ENCODE data around the gene AK8.

The AK8 gene

DNA sequence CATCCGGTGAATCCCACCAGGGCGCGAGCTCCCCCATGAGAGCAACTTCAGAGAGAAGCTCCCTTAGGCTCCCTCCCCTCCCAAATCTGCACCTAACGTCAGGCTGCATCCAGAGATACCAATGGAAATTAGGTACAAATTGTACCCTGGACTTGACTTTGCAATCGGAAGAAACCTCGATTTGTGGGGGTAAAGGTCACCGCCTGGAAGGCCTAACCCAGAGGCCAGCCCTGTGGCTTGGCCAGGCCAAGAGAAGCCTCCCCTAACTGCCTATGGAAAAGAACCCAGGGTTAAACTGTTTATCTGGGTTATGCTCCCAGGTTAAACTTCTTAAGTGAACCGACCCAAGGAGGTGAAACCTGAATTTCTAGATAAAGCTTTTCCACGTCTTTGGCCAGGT lies 127.4 kb downstream of the AK8 start:
- Mint-ChIP-seq H3K27ac (no peak overlapping the region), H3K9me3 (no peaks in the 10 kb centered on the region), H3K27me3 (peaks cover 9% of the 10 kb centered on the region), H3K36me3 (no peaks in the 10 kb centered on the region), H3K4me1 (no peaks in the 10 kb centered on the region), H3K4me3 (no peak overlapping the region)
- no peak for ATAC-seq

GRCh38 chr9:132749306-132749705 lies 128.8 kb downstream of the AK8 start:
- Mint-ChIP-seq H3K9me3 (no peaks in the 10 kb centered on the region), H3K4me3 (no peak overlapping the region), H3K36me3 (no peaks in the 10 kb centered on the region), H3K27me3 (peaks cover 21% of the 10 kb centered on the region), H3K4me1 (peaks cover 5% of the 10 kb centered on the region), H3K27ac (no peak overlapping the region)
- no peak for ATAC-seq

DNA sequence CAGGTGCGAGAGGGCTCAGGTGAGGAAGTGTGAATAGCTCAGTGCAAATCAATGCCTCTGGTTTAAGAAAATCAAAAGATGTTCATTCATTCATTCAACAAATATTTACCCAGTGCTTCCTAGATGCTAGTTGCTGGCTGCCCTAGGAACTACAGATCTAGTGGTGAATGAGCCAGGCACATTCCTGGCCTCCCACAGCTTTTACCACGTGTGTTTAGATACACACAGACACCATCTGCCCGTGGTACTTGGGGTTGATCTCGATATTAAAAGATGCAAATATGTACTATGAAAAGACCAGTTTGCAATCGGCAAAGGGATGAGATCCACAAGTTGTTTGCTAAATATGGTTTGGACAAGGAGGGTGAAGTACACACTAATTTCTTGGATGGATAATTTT lies 129.6 kb downstream of the AK8 start:
- Mint-ChIP-seq H3K9me3 (no peaks in the 10 kb centered on the region), H3K4me3 (no peak overlapping the region), H3K36me3 (no peaks in the 10 kb centered on the region), H3K27ac (no peak overlapping the region), H3K27me3 (peaks cover 29% of the 10 kb centered on the region), H3K4me1 (peaks cover 5% of the 10 kb centered on the region)
- no peak for ATAC-seq

- Mint-ChIP-seq H3K4me1 (peaks cover 5% of the 10 kb centered on the region), H3K36me3 (no peaks in the 10 kb centered on the region), H3K27me3 (peaks cover 54% of the 10 kb centered on the region), H3K4me3 (no peak overlapping the region), H3K27ac (no peak overlapping the region), H3K9me3 (no peaks in the 10 kb centered on the region)
- no peak for ATAC-seq
These were observed 132.1 kb downstream of the AK8 start for GRCh38 chr9:132745756-132746709.

GRCh38 chr9:132744881-132745755 lies 133.0 kb downstream of the AK8 start:
- Mint-ChIP-seq H3K4me1 (peaks cover 5% of the 10 kb centered on the region), H3K9me3 (no peaks in the 10 kb centered on the region), H3K27ac (no peak overlapping the region), H3K36me3 (no peaks in the 10 kb centered on the region), H3K27me3 (peaks cover 56% of the 10 kb centered on the region), H3K4me3 (no peak overlapping the region)
- no peak for ATAC-seq

DNA sequence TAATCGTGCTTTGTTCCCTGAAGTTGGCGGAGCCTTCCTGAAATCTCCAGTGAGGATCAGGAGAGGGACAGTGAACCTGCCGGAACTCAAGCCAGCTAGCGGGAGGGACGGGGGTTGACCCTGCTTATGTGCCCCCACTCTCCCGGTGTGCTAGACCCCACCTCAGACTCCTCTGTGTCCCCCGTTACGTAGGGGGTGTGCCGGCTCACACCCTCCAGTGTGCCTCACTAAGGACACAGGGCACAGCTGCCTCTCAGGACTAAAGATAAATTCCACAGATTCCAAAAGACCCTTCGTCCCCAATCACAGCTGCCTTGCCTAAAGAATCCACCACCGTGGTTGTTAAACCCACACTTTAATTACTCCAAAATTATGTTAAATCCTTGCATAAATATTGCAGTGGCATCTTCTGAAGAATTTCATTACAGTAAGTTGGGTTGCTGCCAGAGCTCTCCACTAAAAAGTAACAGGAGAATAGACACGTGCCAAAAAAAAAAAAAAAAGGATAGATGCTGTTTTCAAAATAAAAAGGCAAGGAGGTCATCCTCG lies 134.1 kb downstream of the AK8 start:
- Mint-ChIP-seq H3K4me1 (peaks cover 5% of the 10 kb centered on the region), H3K27ac (no peak overlapping the region), H3K4me3 (no peak overlapping the region), H3K9me3 (no peaks in the 10 kb centered on the region), H3K27me3 (peaks cover 56% of the 10 kb centered on the region), H3K36me3 (no peaks in the 10 kb centered on the region)
- ATAC-seq: no peak

- no peak overlapping the region for H3K27ac Mint-ChIP-seq
- H3K4me3 Mint-ChIP-seq: no peak overlapping the region
- H3K36me3 Mint-ChIP-seq: no peaks in the 10 kb centered on the region
- H3K27me3 Mint-ChIP-seq: peaks cover 56% of the 10 kb centered on the region
- no peak for ATAC-seq
- peaks cover 5% of the 10 kb centered on the region for H3K4me1 Mint-ChIP-seq
- no peaks in the 10 kb centered on the region for H3K9me3 Mint-ChIP-seq
These were observed 135.2 kb downstream of the AK8 start for GRCh38 chr9:132742821-132743311.

DNA sequence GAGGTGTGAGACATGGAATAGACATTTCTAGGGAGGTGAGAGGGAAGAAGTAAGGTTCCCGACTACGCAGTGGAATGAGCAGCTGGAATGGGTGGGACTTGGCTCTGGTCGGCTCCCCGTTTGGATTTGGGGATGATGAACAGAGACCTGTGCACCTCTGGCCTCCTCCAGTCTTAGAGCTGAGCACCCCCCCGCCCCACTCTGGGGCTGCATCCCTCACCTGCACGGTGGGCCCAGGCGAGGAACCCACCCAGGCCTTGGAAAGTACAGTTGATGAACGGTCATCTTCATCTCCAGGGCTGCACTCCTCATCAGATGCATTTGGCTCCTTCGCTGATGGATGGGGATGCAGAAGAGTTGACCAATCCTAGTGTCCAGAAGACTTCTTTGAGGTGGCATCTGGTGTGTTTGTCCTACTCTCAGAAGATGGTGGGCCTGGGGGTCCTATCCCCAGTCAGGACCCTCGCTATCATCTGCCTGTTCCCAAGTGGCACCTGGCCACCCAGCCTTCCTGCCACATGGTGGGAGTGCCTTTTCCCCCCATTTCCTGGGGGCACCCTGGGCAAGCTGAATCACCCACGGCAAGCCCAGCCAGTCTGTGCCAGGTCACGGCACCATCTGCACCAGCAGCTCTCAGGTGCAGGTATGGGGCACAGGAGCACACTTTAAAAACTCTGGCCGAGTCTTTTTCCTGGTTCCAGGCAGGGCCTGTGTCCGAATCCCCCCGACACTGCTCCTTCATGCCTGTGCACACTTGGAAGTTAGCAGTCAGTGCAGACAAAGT lies 137.4 kb downstream of the AK8 start:
- Mint-ChIP-seq H3K9me3 (no peaks in the 10 kb centered on the region), H3K4me3 (no peak overlapping the region), H3K36me3 (no peaks in the 10 kb centered on the region), H3K27me3 (peaks cover 48% of the 10 kb centered on the region), H3K4me1 (peaks cover 5% of the 10 kb centered on the region), H3K27ac (no peak overlapping the region)
- no peak for ATAC-seq

DNA sequence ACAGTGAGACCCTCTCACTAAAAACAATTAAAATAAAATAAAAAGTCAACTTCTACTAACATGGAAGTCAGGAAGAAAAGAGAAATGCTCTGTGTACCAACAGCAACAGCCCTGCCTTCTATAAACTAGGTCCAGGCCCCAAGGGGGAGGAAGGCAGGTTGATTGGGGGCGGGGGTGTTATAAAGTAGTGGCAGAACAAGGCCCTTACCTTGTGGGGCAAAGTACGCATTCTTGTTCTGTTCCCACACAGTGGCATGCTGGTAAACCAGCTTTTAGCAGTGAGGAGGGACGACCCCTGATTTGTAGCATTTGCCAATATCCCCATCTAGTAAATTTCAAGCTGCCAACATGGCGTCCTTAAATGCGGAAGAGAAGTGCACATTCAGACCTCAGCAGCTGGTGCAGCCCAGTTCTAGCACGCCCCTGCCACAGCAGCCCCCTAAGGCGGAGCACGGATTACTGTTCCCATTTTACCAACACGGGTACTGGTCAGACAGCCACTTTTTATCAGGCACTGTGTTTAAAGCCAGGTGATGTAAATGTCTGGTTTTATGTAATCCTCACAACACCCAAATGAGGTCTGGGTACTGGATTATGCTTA lies 138.3 kb downstream of the AK8 start:
- no peak overlapping the region for H3K4me3 Mint-ChIP-seq
- H3K9me3 Mint-ChIP-seq: no peaks in the 10 kb centered on the region
- no peaks in the 10 kb centered on the region for H3K36me3 Mint-ChIP-seq
- peaks cover under 1% of the 10 kb centered on the region for H3K4me1 Mint-ChIP-seq
- peaks cover 39% of the 10 kb centered on the region for H3K27me3 Mint-ChIP-seq
- H3K27ac Mint-ChIP-seq: no peak overlapping the region
- no peak for ATAC-seq

DNA sequence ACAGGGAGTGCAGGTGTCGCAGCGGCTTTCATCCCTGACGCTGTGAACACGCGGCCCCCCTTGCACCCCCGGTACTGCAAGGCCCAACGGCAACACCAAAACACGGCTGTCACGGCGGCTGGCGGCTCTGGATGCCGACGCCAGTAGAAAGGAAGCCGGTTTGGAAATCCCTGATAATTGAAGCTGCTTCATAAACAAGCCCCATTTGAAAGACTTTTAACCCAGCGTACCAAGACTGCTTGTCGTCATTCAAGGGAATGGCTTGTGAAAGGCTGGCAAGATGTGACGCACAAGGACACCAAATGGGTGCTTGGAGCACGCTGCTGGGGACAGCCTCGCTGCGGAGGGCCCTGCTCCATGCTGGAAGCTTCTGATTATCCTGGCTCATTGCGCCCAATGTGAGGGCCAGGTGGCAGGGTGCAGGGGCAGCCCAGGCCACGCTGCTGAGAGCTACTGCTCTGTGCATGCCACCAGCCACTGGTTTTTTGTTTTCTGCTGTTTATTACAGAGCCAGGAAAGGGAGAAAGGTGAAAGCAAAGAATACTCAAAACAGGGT lies 144.7 kb downstream of the AK8 start:
- H3K9me3 Mint-ChIP-seq: no peaks in the 10 kb centered on the region
- H3K27ac Mint-ChIP-seq: no peak overlapping the region
- H3K4me1 Mint-ChIP-seq: no peaks in the 10 kb centered on the region

DNA sequence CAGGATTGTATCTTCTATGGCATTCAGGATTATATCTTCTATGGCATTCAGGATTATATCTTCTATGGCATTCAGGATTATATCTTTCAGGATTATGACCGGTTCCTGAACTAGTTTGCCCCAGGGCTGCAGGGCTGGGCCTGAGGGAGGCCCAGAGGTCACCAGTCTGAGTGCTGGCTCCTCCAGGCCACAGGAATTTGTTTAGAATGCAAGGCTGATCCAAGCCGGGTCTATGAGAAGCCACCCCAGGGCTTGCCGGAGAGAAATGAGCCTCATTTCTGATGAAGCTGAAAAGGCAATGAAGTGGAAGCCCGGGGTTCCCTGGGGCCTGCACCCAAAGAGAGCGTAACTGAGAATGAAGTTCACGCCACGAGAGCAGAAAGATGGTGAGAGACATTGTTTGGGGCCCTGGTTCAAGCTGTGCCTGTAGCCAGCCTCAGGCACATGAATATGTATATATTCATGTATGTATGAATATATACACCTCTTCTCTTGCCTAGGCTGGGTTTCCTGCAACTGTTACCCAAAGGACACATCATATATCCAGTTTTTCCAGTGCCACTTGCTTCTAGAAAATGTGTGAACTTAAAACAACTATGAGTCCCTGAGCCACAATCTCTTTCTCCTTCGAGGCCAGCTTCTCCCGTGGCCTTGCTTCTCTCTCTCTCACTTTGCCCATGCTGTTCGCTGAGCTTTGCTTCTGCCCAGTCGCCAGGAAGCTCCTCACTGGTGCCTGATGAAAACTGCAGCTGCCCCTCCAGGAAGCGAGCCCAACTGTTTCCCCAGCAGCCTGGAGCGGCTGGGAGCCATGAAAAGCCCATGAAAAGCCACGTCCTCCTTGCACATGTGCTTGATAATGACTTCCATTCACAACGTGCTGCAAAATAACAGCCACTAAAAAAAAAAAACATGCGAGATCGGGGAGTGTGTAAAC lies 145.5 kb downstream of the AK8 start:
- Mint-ChIP-seq H3K27ac (no peak overlapping the region), H3K27me3 (peaks cover 38% of the 10 kb centered on the region), H3K4me3 (no peak overlapping the region), H3K9me3 (no peaks in the 10 kb centered on the region), H3K36me3 (no peaks in the 10 kb centered on the region), H3K4me1 (no peaks in the 10 kb centered on the region)
- no peak for ATAC-seq

More for the DNA sequence above, 144.7 kb downstream of the AK8 start:
- peaks cover 38% of the 10 kb centered on the region for H3K27me3 Mint-ChIP-seq
- no peaks in the 10 kb centered on the region for H3K36me3 Mint-ChIP-seq
- no peak overlapping the region for H3K4me3 Mint-ChIP-seq
- ATAC-seq: no peak

GRCh38 chr9:132731230-132731629 lies 146.9 kb downstream of the AK8 start:
- no peak for ATAC-seq
- no peak overlapping the region for H3K27ac Mint-ChIP-seq
- peaks cover 38% of the 10 kb centered on the region for H3K27me3 Mint-ChIP-seq
- no peaks in the 10 kb centered on the region for H3K9me3 Mint-ChIP-seq
- no peak overlapping the region for H3K4me3 Mint-ChIP-seq
- no peaks in the 10 kb centered on the region for H3K4me1 Mint-ChIP-seq
- H3K36me3 Mint-ChIP-seq: no peaks in the 10 kb centered on the region
